Motor neuron (in vitro differentiated cells): Measurements from ENCODE around the gene RNF220. TPM values are rescaled to one million over a fixed set of nuclear protein-coding genes. Genes with fewer than 3 reads are reported as not detected.
A peak's percentile ranks its signal among the peaks of the same experiment; 100 is the strongest.

ENCODE experiments used
- ATAC-seq, 8 experiments: fragments of 200-7000 bp; cut with Tn5 transposase; replicated peaks in 6 of 8; 2 replicates each; pipeline ENCODE4 v1.8.0; 2021; ENCODE audit warnings: mild to moderate bottlenecking in 8 of 8, moderate library complexity in 8 of 8
- H3K27ac ChIP-seq, 2 donors: fragments of 250-450 bp; sonication (Bioruptor Pico); 2 replicates each; pipeline ENCODE4 v1.9.0; 2021; ENCODE audit warnings: antibody characterized with exemption in 2 of 2, mild to moderate bottlenecking in 2 of 2, moderate library complexity in 1 of 2
- H3K4me1 ChIP-seq, 2 donors: fragments of 250-450 bp; sonication (Bioruptor Pico); replicated peaks in 1 of 2; 2 replicates each; pipeline ENCODE4 v1.6.1; 2021; ENCODE audit warnings: antibody characterized with exemption in 2 of 2, mild to moderate bottlenecking in 2 of 2, moderate library complexity in 1 of 2
- H3K4me3 ChIP-seq, 5 donors: fragments of 250-450 bp; sonication (Bioruptor Pico); 2 replicates each; pipeline ENCODE4 v1.9.0; 2021; ENCODE audit warnings: antibody characterized with exemption in 5 of 5, mild to moderate bottlenecking in 5 of 5, moderate library complexity in 4 of 5
- WGBS, 10 experiments: fragments of 450-650 bp; shearing (Covaris generic); methylation state at CpG; one replicate each; pipeline ENCODE4 v1.0.0; 2022; 5-methylcytosine and 5-hydroxymethylcytosine counted together
- in situ Hi-C, 9 experiments: fragments of 400-800 bp; cut with MboI; loops; one replicate each; pipeline ENCODE4 v1.15.0; 2021; ENCODE audit warnings: low sequenced_read_pairs in 9 of 9, low pct_unique_long_range_greater_than_20kb in 2 of 9; ENCODE audit not compliant: unreplicated experiment in 9 of 9
- total RNA-seq, 8 experiments: library from RNA; unstranded; fragments of 300-600 nt; gene quantifications; 2 replicates each; pipeline versions ENCODE4 v1.2.3 to v1.2.4, GENCODE V29; 2022

RNF220 gene
- total RNA-seq, 8 experiments from 2014 or later = 47.3 to 134 (median 92.0) TPM

GRCh38 chr1:44409757-44410156 is 4.7 kb downstream of the RNF220 start:
- peak overlapping the region in 4 of 5 donors; percentile 57 to 75 (median 68) for H3K4me3 ChIP-seq
- in situ Hi-C loops = loop anchor here in 4 of 9 experiments (25.0 kb wide), 1 partner anchor 228 kb away; no protein-coding TSS in a partner anchor
- H3K4me1 ChIP-seq = peaks cover 53 to 58% of the 10 kb centered on the region in 2 donors
- peak in 2 of 8 experiments; percentile 0 to 1 for ATAC-seq
- peak overlapping the region in 1 of 2 donors; percentile 81 for H3K27ac ChIP-seq
- 0 to 35% (median 23%) methylated on average over 1 to 4 of the region's 4 CpGs; no CpG with 5 or more reads in 1 of the 10 experiments for WGBS, 10 experiments

DNA sequence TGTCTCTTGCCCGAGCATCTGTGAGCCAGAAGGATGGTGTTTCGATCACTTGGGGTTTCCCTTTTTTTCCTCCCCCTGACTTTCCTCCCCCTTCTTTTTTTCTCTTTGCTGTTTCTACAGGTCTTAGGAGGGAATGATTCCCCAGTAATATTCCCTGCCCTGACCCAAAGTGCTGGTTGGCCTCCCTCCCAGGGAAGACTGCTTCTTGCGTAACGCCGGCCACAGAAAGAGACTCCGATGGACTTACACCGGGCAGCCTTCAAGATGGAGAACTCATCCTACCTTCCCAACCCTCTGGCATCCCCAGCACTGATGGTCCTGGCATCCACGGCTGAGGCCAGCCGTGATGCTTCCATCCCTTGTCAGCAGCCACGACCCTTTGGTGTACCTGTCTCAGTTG is 6.8 kb downstream of the RNF220 start:
- no peak overlapping the region for H3K27ac ChIP-seq
- WGBS, 10 experiments = 49 to 100% (median 96%) methylated on average over 2 to 8 of the region's 10 CpGs; no CpG with 5 or more reads in 2 of the 10 experiments
- ATAC-seq = no peak
- in situ Hi-C loops = loop anchor here in 4 of 9 experiments (25.0 kb wide), 1 partner anchor 225 kb away; no protein-coding TSS in a partner anchor
- no peak overlapping the region for H3K4me3 ChIP-seq
- peaks cover 73 to 78% of the 10 kb centered on the region in 2 donors for H3K4me1 ChIP-seq

- ATAC-seq = no peak
- Histone ChIP-seq H3K4me1 (peaks cover 76 to 82% of the 10 kb centered on the region in 2 donors), H3K4me3 (no peak overlapping the region), H3K27ac (peak overlapping the region in 1 of 2 donors; percentile 30)
- in situ Hi-C loops = loop anchor here in 4 of 9 experiments (25.0 kb wide), 1 partner anchor 225 kb away; no protein-coding TSS in a partner anchor
- WGBS, 10 experiments = 0 to 86% (median 46%) methylated on average over 1 to 6 of the region's 7 CpGs
These were observed 7.5 kb downstream of the RNF220 start for GRCh38 chr1:44412601-44413000.

DNA sequence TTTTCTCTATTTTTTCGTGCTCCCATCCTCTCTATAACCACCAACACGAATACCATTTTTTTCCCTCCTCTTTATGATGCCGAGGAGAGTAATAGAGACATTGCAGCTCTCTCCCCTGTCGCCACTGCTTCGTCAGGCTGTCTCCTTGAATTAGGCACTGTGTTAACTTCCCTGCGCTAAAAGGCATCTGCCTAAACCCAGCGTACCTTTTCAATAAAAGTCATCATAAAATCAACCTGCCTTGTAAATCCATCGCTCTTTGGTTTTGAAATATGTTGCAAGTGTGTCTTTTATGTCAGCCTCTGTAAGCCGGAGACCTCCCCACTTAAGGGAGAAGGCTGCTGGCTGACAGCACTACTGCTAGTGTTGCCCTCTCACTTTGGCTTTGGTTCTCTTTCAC is 8.7 kb downstream of the RNF220 start:
- Histone ChIP-seq H3K27ac (peak overlapping the region in 1 of 2 donors; percentile 39), H3K4me1 (peaks cover 84 to 91% of the 10 kb centered on the region in 2 donors), H3K4me3 (peak overlapping the region in 2 of 5 donors; percentile 2 to 8)
- in situ Hi-C loops = loop anchor here in 4 of 9 experiments (25.0 kb wide), 1 partner anchor 224 kb away; no protein-coding TSS in a partner anchor
- 4 to 52% (median 37%) methylated on average over 2 to 9 of the region's 9 CpGs for WGBS, 10 experiments
- ATAC-seq = no peak

GRCh38 chr1:44415013-44415412 is 10.0 kb downstream of the RNF220 start:
- 0 to 100% (median 65%) methylated on average over 1 to 9 of the region's 9 CpGs; no CpG with 5 or more reads in 2 of the 10 experiments for WGBS, 10 experiments
- in situ Hi-C loops = loop anchor here in 4 of 9 experiments (25.0 kb wide), 1 partner anchor 222 kb away; no protein-coding TSS in a partner anchor
- no peak overlapping the region for H3K27ac ChIP-seq
- ATAC-seq = no peak
- H3K4me1 ChIP-seq = peaks cover 91 to 94% of the 10 kb centered on the region in 2 donors
- H3K4me3 ChIP-seq = no peak overlapping the region

GRCh38 chr1:44416408-44416807 is 11.4 kb downstream of the RNF220 start:
- H3K4me1 ChIP-seq = peaks cover 89 to 94% of the 10 kb centered on the region in 2 donors
- in situ Hi-C loops = loop anchor here in 4 of 9 experiments (25.0 kb wide), 1 partner anchor 221 kb away; no protein-coding TSS in a partner anchor
- H3K4me3 ChIP-seq = no peak overlapping the region
- H3K27ac ChIP-seq = peak overlapping the region; percentile 86 to 91
- ATAC-seq = no peak
- WGBS, 10 experiments = 67 to 83% (median 73%) methylated on average over 2 to 7 of the region's 7 CpGs; no CpG with 5 or more reads in 5 of the 10 experiments

DNA sequence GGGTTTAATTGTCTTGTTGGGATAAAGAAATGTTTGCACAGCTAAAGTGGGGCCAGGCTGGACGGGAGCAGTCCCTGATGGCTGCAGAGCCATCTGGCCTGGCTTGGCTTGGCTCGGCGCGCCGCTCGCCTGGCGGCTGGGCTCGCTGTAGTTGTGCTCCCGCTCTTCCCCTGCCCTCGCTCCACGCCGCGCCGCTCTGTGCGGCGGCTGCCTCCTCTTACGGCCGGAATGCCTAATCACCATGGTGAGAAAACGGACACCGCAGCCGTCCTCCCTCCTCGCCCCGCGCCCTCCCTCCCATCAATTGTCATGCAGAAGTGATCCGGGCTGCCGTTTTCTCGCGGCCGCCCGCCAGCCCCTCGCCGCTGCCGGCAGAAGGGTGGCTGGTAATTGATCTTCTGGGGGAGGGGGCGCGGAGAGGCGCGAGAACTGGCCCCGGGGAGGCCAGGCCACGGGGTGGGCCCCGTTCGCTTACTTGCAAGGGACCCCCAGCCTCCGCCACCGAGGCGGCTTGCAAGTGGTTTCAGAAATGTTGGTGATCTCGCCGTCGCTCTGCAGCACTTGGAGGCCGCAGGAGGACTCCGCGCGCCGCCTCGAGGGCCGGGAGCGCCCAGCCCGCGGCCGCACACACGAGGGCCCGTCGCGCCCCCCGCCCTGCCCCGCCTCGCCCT is 12.4 kb downstream of the RNF220 start:
- peak overlapping the region; percentile 86 to 91 for H3K27ac ChIP-seq
- in situ Hi-C loops = loop anchor here in 4 of 9 experiments (25.0 kb wide), 1 partner anchor 220 kb away; no protein-coding TSS in a partner anchor
- H3K4me1 ChIP-seq = peaks cover 89 to 94% of the 10 kb centered on the region in 2 donors
- peak; percentile 76 to 96 (median 87) for ATAC-seq
- WGBS, 10 experiments = 0% methylated on average over 1 to 17 of the region's 65 CpGs; no CpG with 5 or more reads in 7 of the 10 experiments
- peak overlapping the region; percentile 26 to 44 (median 35) for H3K4me3 ChIP-seq

GRCh38 chr1:44418022-44418673 is 13.1 kb downstream of the RNF220 start:
- peak overlapping the region; percentile 86 to 91 for H3K27ac ChIP-seq
- 0 to 10% (median 8%) methylated on average over 2 to 15 of the region's 46 CpGs; no CpG with 5 or more reads in 2 of the 10 experiments for WGBS, 10 experiments

GRCh38 chr1:44419901-44420300 is 14.8 kb downstream of the RNF220 start:
- no peak for ATAC-seq
- H3K4me3 ChIP-seq = no peak overlapping the region
- H3K27ac ChIP-seq = peak overlapping the region in 1 of 2 donors; percentile 20
- H3K4me1 ChIP-seq = peaks cover 89 to 94% of the 10 kb centered on the region in 2 donors
- WGBS, 10 experiments = 0 to 100% (median 75%) methylated on average over 1 to 3 of the region's 3 CpGs
- in situ Hi-C loops = loop anchor here in 4 of 9 experiments (25.0 kb wide), 1 partner anchor 217 kb away; no protein-coding TSS in a partner anchor

More at GRCh38 chr1:44418022-44418673, 13.1 kb downstream of the RNF220 start:
- ATAC-seq = peak in 5 of 8 experiments; percentile 3 to 23 (median 21)
- Histone ChIP-seq H3K4me3 (peak overlapping the region; percentile 26 to 44 (median 35)), H3K4me1 (peaks cover 89 to 94% of the 10 kb centered on the region in 2 donors)
- in situ Hi-C loops = loop anchor here in 4 of 9 experiments (25.0 kb wide), 1 partner anchor 219 kb away; no protein-coding TSS in a partner anchor

DNA sequence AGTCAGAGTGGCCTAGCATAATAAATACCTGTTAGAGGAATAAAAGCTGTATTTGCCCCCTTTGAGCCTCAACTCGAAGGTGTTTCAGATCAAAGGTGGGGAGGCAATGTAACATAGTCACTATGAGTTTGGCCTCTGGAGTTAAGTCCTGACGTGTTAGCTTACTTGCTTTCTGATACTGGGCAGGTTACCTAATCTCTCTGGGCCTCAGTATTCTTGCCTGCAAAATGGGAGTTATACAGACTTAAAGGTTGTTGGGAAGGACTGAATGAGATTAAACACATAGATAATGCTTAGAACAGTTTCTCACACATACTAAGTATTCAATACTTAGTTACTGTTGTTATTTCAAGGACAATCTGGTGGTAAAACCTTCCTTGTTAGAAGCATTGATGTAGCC is 15.5 kb downstream of the RNF220 start:
- 20 to 80% (median 50%) methylated on average over 1 to 2 of the region's 2 CpGs; no CpG with 5 or more reads in 2 of the 10 experiments for WGBS, 10 experiments
- in situ Hi-C loops = loop anchor here in 4 of 9 experiments (25.0 kb wide), 1 partner anchor 217 kb away; no protein-coding TSS in a partner anchor
- H3K4me1 ChIP-seq = peaks cover 89 to 94% of the 10 kb centered on the region in 2 donors
- ATAC-seq = no peak
- H3K27ac ChIP-seq = peak overlapping the region; percentile 34 to 60
- no peak overlapping the region for H3K4me3 ChIP-seq

- Histone ChIP-seq H3K4me3 (peak overlapping the region in 1 of 5 donors; percentile 0), H3K27ac (peak overlapping the region; percentile 60 to 65), H3K4me1 (peaks cover 85 to 90% of the 10 kb centered on the region in 2 donors)
- in situ Hi-C loops = loop anchor here in 4 of 9 experiments (25.0 kb wide), 1 partner anchor 216 kb away; no protein-coding TSS in a partner anchor
- peak in 5 of 8 experiments; percentile 19 to 68 (median 61) for ATAC-seq
- 0 to 20% (median 0%) methylated on average over 1 to 4 of the region's 4 CpGs; no CpG with 5 or more reads in 3 of the 10 experiments for WGBS, 10 experiments
These were observed 16.4 kb downstream of the RNF220 start for GRCh38 chr1:44421446-44421884.

DNA sequence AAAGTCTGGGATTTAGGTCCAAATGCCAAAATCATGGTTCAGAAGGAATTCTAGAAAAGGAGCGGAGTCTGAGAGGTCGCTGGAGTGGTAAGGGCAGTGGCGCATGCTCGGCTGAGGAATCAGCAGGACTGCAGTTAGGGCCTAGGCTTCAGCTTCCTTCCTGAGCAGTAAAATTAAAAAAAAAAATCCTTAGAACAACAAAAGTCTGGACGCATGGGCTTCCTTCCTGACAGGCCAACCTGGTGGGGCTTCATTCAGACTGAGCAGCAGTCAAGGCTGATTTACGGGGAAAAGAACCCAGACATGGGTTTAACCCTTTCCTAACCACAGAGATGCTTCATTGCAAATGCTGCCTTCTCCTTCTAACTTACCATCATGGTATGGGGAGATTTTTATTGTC is 17.1 kb downstream of the RNF220 start:
- Histone ChIP-seq H3K27ac (peak overlapping the region; percentile 60 to 65), H3K4me3 (no peak overlapping the region), H3K4me1 (peaks cover 78 to 83% of the 10 kb centered on the region in 2 donors)
- ATAC-seq = no peak
- in situ Hi-C loops = loop anchor here in 4 of 9 experiments (25.0 kb wide), 1 partner anchor 215 kb away; no protein-coding TSS in a partner anchor
- WGBS, 10 experiments = 0 to 51% (median 25%) methylated on average over 1 to 5 of the region's 6 CpGs; no CpG with 5 or more reads in 3 of the 10 experiments
